GM19351 (cell line): ENCODE measurements around the gene LCA5.
A peak's percentile ranks its signal among the peaks of the same experiment; 100 is the strongest.
"Not testable (repeated sequence)": the region's sequence is repeated elsewhere in the genome, so short reads cannot be mapped to it uniquely, and the experiment has no call there.

ENCODE experiments used
- ATAC-seq: cut with Tn5 transposase; IDR thresholded peaks from one replicate; pipeline ENCODE4 v1.9.1; 2021; ENCODE audit warnings: mild to moderate bottlenecking, moderate library complexity; ENCODE audit not compliant: unreplicated experiment

LCA5 gene

DNA sequence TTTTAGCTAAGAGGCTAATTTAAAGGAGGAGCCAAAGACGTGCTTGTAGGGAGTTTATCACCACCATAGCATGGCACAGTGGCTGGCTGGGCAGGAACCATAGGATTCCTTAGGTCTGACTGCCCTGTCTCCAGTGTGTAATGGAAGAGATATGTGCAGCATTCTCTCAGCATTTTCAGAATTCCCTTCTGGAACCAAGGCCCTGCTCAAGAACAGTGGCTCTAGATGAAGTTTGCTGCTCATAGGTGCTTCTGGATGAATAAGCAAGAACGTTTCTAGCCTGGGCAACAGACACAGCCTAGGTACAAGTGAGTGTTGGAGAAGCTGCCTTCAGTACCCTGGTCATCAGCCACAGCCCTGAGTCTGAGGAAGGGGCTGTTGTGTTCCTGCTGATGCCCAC, 69.1 kb downstream of the LCA5 start:
- no peak for ATAC-seq

DNA sequence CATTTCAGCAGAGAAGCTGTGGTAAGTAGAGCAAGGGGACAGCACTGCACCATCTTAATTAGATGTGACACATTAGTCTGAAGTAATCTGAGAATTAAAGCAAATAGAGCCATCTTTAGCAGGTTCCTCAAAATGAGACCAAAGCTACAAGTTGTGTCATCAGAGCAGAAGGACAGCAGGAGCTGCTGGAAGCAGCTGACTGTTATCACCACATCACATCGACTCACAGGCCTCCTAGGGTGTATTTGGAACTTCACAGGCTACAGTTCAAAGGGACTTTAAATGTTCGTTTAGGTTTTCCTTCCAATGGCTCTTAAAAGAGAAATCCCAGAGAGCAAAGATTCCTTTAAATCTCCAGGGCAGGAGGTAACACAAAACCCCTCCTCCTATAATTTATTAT, 69.5 kb downstream of the LCA5 start:
- ATAC-seq = no peak

DNA sequence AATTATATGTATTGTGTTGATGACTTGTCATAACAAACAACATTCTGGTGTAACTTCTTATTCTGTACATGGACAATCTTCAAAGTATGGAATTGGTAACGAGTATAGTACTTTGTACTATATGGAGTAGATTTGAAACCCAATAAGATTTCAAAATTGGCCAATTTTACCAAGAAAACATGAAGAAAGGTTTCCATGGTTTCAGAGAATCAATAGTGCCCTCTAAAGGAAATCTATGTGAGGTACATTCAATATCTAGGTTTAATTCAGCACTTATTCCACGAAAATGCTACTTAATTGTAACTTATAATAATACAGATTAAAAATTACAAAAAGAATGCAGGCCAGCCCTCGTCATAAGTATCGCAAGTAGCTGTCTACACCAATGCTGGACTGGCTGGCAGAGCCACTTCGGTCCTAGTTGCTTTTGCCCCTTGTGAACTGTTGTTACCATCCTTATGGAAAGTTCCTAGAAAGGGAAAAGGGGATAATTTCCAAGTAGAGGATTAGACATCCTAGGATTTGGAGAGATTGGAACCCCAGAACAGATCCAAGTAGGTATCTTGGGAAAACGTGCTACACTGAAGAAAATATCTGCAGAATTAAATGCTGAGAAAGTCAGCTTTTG, 70.9 kb downstream of the LCA5 start:
- ATAC-seq = no peak

DNA sequence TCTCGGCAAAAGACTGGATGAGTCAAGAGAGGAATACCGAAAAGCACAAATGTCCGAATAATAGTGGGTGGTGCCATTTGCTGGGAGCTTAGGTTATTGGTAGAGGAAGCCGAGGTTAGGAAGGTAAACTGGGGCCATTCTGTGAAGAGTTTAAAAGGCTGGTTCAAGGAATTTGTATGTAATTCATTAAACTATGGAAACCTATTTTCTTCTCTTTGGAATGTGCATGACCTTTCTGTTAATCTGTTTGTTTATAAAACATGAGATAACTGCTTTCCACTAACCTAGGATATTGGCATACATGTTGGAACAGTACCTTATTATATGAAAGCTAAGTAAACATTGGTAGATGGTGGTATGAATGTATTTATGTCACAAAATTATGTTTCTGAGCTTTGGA, 71.8 kb downstream of the LCA5 start:
- no peak for ATAC-seq

- no peak for ATAC-seq
These were observed 73.6 kb downstream of the LCA5 start for GRCh38 chr6:79463621-79464050.

DNA sequence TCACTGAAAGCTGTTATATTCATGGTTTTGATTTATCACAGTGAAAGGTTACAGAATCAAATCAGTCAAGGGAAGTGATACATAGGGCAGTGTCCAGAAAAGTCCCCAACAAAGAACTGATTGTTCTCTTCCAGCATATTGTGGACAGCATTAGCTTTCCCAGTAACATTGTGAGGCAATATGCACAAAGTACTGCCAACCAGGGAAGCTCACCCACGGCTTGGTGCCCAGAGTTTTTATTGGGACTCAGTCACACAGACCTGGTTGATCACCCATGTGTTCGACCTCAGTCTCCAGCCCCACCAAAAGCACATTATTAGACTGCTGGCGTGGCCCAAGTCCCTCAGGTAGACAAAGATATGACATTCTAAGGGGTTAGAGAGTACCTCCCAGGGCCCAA, 76.0 kb downstream of the LCA5 start:
- no peak for ATAC-seq

GRCh38 chr6:79455446-79455845, 81.8 kb downstream of the LCA5 start:
- ATAC-seq = no peak

- ATAC-seq = no peak
These were observed 83.6 kb downstream of the LCA5 start for GRCh38 chr6:79453558-79454042.

DNA sequence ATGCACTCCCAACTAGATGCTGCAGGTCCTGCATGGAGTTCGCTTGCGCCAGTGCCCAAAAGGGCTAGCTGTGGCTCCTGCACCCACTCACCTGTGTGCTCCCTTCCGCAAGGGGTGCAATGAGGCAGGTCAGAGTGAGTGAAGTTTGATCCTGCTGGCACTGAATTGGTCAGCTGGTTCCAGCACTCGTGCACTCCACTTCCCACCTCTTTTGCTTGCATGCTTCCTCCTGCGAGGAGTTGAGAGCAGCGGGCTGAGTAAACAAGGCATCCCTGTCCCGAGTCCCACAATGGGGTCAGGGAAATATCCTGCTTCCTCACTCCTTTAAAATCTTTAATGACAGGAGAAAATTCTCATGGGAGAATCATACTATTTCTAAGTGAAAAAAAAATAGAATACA, 86.2 kb downstream of the LCA5 start:
- ATAC-seq = no peak

- no peak for ATAC-seq
These were observed 91.2 kb downstream of the LCA5 start for GRCh38 chr6:79446006-79446405.

GRCh38 chr6:79443876-79444275, 93.4 kb downstream of the LCA5 start:
- not testable (repeated sequence) for ATAC-seq

DNA sequence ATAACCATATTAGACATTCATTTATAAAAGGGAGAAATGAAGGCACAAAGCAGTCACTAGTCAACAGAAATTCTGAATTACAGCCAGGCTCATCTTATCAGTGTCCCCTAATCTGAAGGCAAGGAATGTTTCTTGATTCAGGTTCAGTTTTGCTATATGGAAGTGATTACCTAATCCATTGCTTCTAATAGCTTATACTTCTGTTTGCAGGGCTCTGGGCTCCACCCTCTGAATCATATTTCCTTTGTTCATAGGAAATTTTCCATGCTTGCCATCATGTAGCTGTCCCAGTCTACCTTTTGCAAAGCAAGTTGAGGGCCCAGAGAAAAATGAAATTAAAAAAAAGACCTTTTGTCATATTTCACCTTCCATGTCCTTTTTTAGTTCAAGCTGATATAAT, 96.0 kb downstream of the LCA5 start:
- ATAC-seq = no peak

DNA sequence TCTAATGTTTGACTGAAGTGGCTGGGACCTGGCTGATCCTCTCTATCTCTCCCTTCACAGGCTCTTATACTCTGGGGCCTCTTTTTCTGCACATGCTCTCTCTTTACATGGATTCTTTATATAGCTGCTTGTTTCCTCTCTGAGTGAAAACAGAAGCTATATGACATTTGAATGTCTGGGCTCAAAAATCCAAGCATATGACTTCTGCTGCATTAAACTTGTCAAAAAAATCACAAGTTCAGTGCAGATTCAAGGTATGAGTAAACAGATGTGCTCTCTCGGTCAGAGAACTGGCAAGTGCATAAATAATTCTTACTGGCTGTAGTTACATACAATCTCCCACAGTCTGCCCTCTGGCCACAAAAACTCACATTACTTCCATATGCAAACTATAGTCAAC, 96.6 kb downstream of the LCA5 start:
- ATAC-seq = peak; percentile 74

- no peak for ATAC-seq
These were observed 99.2 kb downstream of the LCA5 start for GRCh38 chr6:79438030-79438429.

DNA sequence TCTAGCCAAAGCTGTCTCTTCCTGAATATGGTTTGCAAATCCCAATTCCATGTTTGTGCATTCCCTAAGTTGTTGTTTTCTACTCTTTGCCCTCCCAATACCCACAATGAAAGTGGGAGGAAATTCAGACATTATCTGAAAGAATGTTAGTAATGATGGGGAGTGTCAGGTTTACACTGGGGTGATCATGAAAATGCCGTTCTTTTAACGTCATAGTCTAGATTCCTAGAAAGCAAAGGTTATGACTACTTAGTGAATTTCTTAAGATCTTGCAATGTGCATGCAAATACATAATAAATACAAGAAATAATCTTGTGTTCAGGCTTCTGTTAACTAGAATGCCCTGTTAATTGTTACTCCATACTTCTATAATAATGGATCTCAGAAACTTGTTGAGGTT, 101.0 kb downstream of the LCA5 start:
- ATAC-seq = no peak

GRCh38 chr6:79435746-79436145, 101.5 kb downstream of the LCA5 start:
- no peak for ATAC-seq
